Measurements from ENCODE around the gene CD40.

Gene CD40

DNA sequence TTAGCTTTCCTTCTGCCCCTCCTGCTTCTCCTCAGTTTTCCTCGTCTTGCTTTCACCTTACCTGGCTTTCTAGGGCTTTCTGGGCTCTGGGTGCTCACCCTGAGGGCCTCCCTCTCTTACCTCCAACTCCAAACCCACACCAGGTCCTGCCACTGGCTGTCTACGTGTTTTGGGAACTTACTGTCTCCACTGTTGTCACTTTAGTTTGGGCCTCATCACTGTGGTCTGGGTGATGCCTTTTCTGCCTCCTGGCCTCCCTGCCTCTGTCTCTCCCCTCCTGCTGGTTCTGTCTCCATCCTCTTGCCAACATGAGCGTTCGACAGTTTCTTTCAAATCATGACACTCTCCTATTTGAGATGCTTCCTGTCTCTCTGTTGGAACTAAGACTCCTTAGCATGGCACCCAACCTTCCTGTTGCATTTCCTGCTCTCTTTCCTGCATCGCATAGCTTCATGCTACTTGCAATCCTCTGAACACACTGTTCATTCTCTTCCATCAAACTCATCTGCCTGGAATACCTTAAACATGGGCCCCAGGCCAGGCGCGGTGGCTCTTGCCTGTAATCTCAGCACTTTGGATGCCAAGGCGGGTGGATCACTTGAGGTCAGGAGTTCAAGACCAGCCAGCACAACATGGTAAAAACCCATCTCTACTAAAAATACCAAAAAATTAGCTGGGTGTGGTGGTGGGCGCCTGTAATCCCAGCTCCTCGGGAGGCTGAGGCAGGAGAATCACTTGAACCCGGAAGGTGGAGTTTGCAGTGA is 5.5 kb downstream of the CD40 start:
- Histone ChIP-seq H4K20me1 (ENCODE audit: insufficient read depth) (no peaks in the 10 kb centered on the region), H3K79me2 (ENCODE audit: insufficient read depth, low read depth) (no peaks in the 10 kb centered on the region), H3K27ac (no peak overlapping the region), H3K27me3 (ENCODE audit: insufficient read depth, low read depth) (peaks cover 79% of the 10 kb centered on the region), H3K4me3 (IDR thresholded peaks at IDR 0.05; ENCODE audit: insufficient read depth, low read depth, low read length) (no peak overlapping the region), H3K4me2 (no peak overlapping the region), H3K9ac (no peak overlapping the region), H3K36me3 (ENCODE audit: insufficient read depth) (no peaks in the 10 kb centered on the region), H3K4me1 (ENCODE audit: low read depth, poor library complexity, severe bottlenecking) (no peaks in the 10 kb centered on the region), H2AFZ (ENCODE audit: low read depth) (no peak overlapping the region)
- TF ChIP-seq, protein P1, sequence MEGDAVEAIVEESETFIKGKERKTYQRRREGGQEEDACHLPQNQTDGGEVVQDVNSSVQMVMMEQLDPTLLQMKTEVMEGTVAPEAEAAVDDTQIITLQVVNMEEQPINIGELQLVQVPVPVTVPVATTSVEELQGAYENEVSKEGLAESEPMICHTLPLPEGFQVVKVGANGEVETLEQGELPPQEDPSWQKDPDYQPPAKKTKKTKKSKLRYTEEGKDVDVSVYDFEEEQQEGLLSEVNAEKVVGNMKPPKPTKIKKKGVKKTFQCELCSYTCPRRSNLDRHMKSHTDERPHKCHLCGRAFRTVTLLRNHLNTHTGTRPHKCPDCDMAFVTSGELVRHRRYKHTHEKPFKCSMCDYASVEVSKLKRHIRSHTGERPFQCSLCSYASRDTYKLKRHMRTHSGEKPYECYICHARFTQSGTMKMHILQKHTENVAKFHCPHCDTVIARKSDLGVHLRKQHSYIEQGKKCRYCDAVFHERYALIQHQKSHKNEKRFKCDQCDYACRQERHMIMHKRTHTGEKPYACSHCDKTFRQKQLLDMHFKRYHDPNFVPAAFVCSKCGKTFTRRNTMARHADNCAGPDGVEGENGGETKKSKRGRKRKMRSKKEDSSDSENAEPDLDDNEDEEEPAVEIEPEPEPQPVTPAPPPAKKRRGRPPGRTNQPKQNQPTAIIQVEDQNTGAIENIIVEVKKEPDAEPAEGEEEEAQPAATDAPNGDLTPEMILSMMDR (conservative IDR thresholded peaks at IDR 0.05; ENCODE audit: low read depth, low read length): no peak

DNA sequence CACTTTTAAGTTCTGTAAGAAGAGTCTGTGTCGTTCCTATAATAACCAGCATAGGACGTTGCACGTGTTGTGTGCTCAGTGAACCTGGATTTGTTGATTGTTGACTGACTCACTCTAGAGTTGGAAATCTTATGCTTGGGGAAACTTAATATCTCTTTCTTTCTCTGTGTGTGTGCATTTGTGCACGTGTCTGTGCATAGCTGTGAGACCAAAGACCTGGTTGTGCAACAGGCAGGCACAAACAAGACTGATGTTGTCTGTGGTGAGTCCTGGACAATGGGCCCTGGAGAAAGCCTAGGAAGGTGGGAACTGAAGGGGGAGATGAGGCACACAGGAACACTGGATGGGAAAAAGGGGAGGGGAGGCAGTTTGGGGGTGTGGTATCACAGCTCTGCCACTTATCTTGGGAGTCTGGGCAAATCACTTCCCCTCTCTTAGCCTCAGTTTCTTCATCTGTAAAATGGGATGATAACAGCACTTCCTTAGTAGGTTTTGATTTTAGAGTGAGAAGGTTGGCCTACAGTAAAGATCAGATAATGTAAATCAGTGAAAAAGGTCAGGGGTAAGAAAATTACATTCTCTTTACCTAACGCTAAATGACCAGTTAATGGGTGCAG is 8.4 kb downstream of the CD40 start:
- Histone ChIP-seq H3K79me2 (ENCODE audit: insufficient read depth, low read depth) (no peaks in the 10 kb centered on the region), H3K4me2 (no peak overlapping the region), H3K4me1 (ENCODE audit: low read depth, poor library complexity, severe bottlenecking) (no peaks in the 10 kb centered on the region), H3K4me3 (IDR thresholded peaks at IDR 0.05; ENCODE audit: insufficient read depth, low read depth, low read length) (no peak overlapping the region), H3K27ac (no peak overlapping the region), H4K20me1 (ENCODE audit: insufficient read depth) (no peaks in the 10 kb centered on the region), H3K9ac (no peak overlapping the region), H3K27me3 (ENCODE audit: insufficient read depth, low read depth) (peaks cover 82% of the 10 kb centered on the region), H2AFZ (ENCODE audit: low read depth) (no peak overlapping the region), H3K36me3 (ENCODE audit: insufficient read depth) (no peaks in the 10 kb centered on the region)
- TF ChIP-seq, protein P1 (conservative IDR thresholded peaks at IDR 0.05; ENCODE audit: low read depth, low read length): no peak

DNA sequence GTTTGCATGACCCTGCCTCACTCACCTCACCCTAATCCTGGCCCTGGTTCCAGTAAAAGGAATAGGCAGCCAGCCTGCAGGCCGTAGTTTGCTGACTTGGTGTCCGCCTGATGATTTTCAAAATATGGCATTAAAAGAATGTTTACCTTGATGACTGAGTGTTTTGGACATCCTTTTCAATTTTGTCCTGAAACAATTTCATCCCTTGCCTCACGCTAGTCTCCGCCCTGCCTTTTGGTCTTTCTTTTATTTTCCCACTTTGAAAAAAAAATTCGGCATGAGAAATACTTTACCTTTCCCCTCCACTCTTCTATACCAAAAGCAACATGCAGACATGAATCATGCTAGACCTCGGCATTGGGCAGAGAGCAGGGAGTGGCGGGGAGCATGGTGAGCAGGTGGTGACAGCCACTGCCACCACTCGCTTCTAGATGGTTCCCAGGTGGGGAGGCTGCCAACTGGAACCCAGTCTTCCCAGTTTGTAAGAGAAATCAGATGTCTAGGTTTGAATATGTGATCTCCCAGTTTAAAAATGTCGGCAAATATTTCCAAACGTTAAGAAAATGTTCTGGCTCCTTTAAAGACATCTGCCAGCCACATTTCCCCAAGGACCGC is 9.4 kb downstream of the CD40 start:
- Histone ChIP-seq H3K79me2 (ENCODE audit: insufficient read depth, low read depth) (no peaks in the 10 kb centered on the region), H2AFZ (ENCODE audit: low read depth) (no peak overlapping the region), H4K20me1 (ENCODE audit: insufficient read depth) (no peaks in the 10 kb centered on the region), H3K4me1 (ENCODE audit: low read depth, poor library complexity, severe bottlenecking) (no peaks in the 10 kb centered on the region), H3K27me3 (ENCODE audit: insufficient read depth, low read depth) (peaks cover 79% of the 10 kb centered on the region), H3K4me2 (no peak overlapping the region), H3K36me3 (ENCODE audit: insufficient read depth) (no peaks in the 10 kb centered on the region), H3K9ac (no peak overlapping the region), H3K27ac (no peak overlapping the region), H3K4me3 (IDR thresholded peaks at IDR 0.05; ENCODE audit: insufficient read depth, low read depth, low read length) (no peak overlapping the region)
- TF ChIP-seq, protein P1 (conservative IDR thresholded peaks at IDR 0.05; ENCODE audit: low read depth, low read length): no peak

DNA sequence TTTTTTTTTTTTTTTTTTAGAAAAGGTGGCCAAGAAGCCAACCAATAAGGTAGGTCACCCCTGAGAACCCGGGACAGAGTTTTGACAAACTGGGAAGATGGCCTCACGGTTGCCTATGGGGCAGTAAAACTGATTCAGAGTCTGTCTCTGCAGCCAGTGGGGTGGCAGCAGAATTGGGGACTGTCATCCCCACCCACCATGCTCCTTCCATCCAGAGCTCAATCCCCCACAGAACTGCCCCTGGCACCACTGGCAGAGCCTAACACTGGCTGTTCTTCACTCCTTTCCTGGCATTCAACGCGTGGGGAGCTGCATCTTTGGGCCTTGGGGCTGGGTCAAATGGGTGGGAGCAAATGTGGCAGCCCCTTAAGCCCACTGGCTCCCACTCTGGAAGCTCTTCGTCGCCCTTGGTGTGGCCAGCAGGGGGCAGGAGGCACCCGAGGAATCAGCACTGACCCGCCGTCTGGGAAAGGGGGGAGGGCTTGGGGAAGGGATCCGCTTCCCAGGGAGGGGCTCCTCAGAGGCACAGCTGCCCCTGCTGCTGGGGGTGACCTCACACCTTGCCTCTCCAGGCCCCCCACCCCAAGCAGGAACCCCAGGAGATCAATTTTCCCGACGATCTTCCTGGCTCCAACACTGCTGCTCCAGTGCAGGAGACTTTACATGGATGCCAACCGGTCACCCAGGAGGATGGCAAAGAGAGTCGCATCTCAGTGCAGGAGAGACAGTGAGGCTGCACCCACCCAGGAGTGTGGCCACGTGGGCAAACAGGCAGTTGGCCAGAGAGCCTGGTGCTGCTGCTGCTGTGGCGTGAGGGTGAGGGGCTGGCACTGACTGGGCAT is 10.4 kb downstream of the CD40 start:
- no peaks in the 10 kb centered on the region for H3K79me2 ChIP-seq (ENCODE audit: insufficient read depth, low read depth)
- no peaks in the 10 kb centered on the region for H3K36me3 ChIP-seq (ENCODE audit: insufficient read depth)
- H3K27me3 ChIP-seq (ENCODE audit: insufficient read depth, low read depth): peaks cover 69% of the 10 kb centered on the region
- H3K4me2 ChIP-seq: no peak overlapping the region
- no peak overlapping the region for H3K27ac ChIP-seq
- no peak overlapping the region for H3K9ac ChIP-seq
- H3K4me1 ChIP-seq (ENCODE audit: low read depth, poor library complexity, severe bottlenecking): no peaks in the 10 kb centered on the region
- TF ChIP-seq, protein P1 (conservative IDR thresholded peaks at IDR 0.05; ENCODE audit: low read depth, low read length): peak; percentile 72
- no peaks in the 10 kb centered on the region for H4K20me1 ChIP-seq (ENCODE audit: insufficient read depth)
- H2AFZ ChIP-seq (ENCODE audit: low read depth): no peak overlapping the region
- H3K4me3 ChIP-seq (IDR thresholded peaks at IDR 0.05; ENCODE audit: insufficient read depth, low read depth, low read length): no peak overlapping the region

All from KMS-11 (cell line).